Breast epithelium (tissue), 4 donors: ENCODE data around the gene NETO2. TPM values are rescaled to one million over a fixed set of nuclear protein-coding genes. Genes with fewer than 3 reads are reported as not detected.
"Not testable (repeated sequence)": the region's sequence is repeated elsewhere in the genome, so short reads cannot be mapped to it uniquely, and the experiment has no call there.

ENCODE experiments used
- DNase-seq, 2 donors: peaks; one replicate each; pipeline ENCODE4 v3.0.0-alpha.2; 2019; ENCODE audit warnings: low spot score in 2 of 2
- H3K27ac ChIP-seq, 2 donors: fragments of 200-600 bp; sonication (generic) in 1 of 2; one replicate each; pipeline ENCODE4 v1.5.1; 2016 to 2019; ENCODE audit warnings: mild to moderate bottlenecking in 1 of 2
- H3K27me3 ChIP-seq, 2 donors: fragments of 200-600 bp; sonication (generic) in 1 of 2; one replicate each; pipeline versions ENCODE4 v1.5.1 to v1.6.0; 2017 to 2019; ENCODE audit warnings: control low read depth in 1 of 2, mild to moderate bottlenecking in 1 of 2
- H3K36me3 ChIP-seq: fragments of 200-600 bp; one replicate; pipeline ENCODE4 v1.5.1; 2019
- H3K4me1 ChIP-seq, 2 donors: fragments of 200-600 bp; sonication (generic); one replicate each; pipeline ENCODE4 v1.5.1; 2016 to 2019; ENCODE audit warnings: control low read depth in 1 of 2
- H3K4me3 ChIP-seq, 3 donors: fragments of 200-600 bp; sonication (generic); 1 replicate in 2 of 3; 2 replicates in 1 of 3; pipeline ENCODE4 v1.5.1; 2016 to 2019; ENCODE audit warnings: mild to moderate bottlenecking in 3 of 3, moderate library complexity in 2 of 3
- H3K9me3 ChIP-seq, 2 donors: fragments of 200-600 bp; sonication (generic) in 1 of 2; one replicate each; pipeline ENCODE4 v1.5.1; 2016 to 2019; ENCODE audit warnings: control low read depth in 1 of 2
- POLR2A ChIP-seq: fragments of 450-650 bp; IDR thresholded peaks from one replicate; pipeline ENCODE4 v1.6.1; 2016; ENCODE audit warnings: antibody characterized with exemption, mild to moderate bottlenecking, moderate library complexity
- POLR2AphosphoS5 ChIP-seq, 3 donors: sonication (generic); formaldehyde crosslinking; IDR thresholded peaks; one replicate each; pipeline ENCODE4 v1.6.1; 2017; ENCODE audit warnings: antibody characterized with exemption in 3 of 3
- intact Hi-C: fragments of 100-400 bp; cut with DNase I; formaldehyde crosslinking; loops from one replicate; pipeline ENCODE4 v1.15.1; 2023; ENCODE audit warnings: low total_unique reads
- total RNA-seq, 3 donors: library from RNA; depleted of rRNA; stranded (reverse); fragments of >200 nt; gene quantifications; one replicate each; pipeline ENCODE4 v1.1.0, GENCODE V29; 2016
- TF ChIP-seq, protein P1 (sequence below), 3 donors: fragments of 450-650 bp; IDR thresholded peaks; one replicate each; pipeline ENCODE4 v1.5.1; 2016 to 2017; ENCODE audit warnings: antibody characterized with exemption in 3 of 3, mild to moderate bottlenecking in 3 of 3, moderate library complexity in 3 of 3

The NETO2 gene
- total RNA-seq, 3 donors from 2014 or later, result 1.4 to 16.7 (median 5.9) TPM

DNA sequence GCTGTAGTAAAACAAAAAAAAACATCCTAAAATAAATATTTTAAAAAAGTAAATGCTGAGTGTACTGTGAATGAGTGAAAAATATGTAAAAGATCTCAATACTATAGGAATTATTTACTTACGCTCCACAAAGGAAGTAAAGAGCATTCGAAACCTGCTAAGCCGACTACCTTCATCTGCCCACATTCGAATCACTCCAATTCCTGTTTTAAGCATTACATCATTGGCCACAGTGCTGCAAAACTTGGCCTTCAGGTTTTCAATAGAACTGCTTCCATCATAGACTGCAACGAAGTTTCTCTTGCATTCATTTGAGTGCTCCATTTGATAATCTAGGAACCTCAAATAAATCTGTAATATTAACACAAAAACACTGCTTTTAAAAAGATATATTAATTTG, 34.4 kb downstream of the NETO2 start:
- Histone ChIP-seq H3K27me3 (no peaks in the 10 kb centered on the region), H3K36me3 (no peaks in the 10 kb centered on the region), H3K27ac (no peak overlapping the region), H3K9me3 (no peaks in the 10 kb centered on the region), H3K4me3 (no peak overlapping the region), H3K4me1 (no peaks in the 10 kb centered on the region)
- DNase-seq, result no peak
- no peak for TF ChIP-seq POLR2AphosphoS5 (IDR thresholded peaks at IDR 0.05)
- TF ChIP-seq POLR2A, result no peak
- TF ChIP-seq, protein P1, sequence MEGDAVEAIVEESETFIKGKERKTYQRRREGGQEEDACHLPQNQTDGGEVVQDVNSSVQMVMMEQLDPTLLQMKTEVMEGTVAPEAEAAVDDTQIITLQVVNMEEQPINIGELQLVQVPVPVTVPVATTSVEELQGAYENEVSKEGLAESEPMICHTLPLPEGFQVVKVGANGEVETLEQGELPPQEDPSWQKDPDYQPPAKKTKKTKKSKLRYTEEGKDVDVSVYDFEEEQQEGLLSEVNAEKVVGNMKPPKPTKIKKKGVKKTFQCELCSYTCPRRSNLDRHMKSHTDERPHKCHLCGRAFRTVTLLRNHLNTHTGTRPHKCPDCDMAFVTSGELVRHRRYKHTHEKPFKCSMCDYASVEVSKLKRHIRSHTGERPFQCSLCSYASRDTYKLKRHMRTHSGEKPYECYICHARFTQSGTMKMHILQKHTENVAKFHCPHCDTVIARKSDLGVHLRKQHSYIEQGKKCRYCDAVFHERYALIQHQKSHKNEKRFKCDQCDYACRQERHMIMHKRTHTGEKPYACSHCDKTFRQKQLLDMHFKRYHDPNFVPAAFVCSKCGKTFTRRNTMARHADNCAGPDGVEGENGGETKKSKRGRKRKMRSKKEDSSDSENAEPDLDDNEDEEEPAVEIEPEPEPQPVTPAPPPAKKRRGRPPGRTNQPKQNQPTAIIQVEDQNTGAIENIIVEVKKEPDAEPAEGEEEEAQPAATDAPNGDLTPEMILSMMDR (IDR thresholded peaks at IDR 0.05), result no peak
- intact Hi-C loops, result no loop called here

DNA sequence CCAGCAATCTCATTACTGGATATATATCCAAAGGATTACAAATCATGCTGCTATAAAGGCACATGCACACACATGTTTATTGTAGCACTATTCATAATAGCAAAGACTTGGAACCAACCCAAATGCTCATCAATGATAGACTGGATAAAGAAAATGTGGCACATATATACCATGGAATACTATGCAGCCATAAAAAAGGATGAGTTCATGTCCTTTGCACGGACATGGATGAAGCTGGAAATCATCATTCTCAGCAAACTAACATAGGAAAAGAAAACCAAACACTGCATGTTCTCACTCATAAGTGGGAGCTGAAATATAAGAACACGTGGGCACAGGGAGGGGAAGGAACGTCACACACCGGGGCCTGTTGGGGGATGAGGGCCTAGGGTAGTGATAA, 40.8 kb downstream of the NETO2 start:
- H3K9me3 ChIP-seq, H3K4me3 ChIP-seq, H3K27me3 ChIP-seq, H3K36me3 ChIP-seq, H3K4me1 ChIP-seq, intact Hi-C loops, H3K27ac ChIP-seq, DNase-seq: not testable (repeated sequence)

DNA sequence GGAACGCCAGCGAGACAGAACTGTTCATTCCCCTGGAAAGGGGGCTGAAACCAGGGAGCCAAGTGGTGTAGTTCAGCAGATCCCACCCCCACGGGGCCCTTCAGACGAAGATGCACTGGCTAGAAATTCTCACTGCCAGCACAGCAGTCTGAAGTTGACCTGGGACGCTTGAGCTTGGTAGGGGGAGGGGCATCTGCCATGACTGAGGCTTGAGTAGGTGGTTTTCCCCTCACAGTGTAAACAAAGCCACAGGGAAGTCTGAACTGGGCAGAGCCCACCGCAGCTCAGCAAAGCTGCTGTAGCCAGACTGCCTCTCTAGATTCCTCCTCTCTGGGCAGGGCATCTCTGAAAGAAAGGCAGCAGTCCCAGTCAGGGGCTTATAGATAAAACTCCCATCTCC, 46.6 kb downstream of the NETO2 start:
- H3K36me3 ChIP-seq, H3K9me3 ChIP-seq, H3K4me1 ChIP-seq, H3K4me3 ChIP-seq, intact Hi-C loops, H3K27ac ChIP-seq, H3K27me3 ChIP-seq, DNase-seq: not testable (repeated sequence)

DNA sequence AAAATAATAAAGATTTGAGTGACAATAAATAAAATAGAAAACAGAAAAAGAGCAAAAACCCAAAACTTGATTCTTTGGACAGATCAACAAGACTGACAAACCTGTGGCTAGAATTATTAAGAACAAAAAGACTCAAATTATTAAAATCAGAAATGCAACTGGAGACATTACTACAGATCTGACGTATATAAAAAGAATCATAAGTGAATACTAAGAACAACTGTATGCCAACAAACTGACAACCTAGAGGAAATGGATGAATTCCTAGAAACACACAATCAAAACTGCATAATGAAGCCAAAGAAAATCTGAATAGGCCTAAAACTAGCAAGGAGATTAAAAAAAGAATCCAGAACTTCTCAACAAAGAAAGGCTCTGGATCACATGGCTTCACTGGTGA, 47.4 kb downstream of the NETO2 start:
- no peak for TF ChIP-seq POLR2AphosphoS5 (IDR thresholded peaks at IDR 0.05)
- TF ChIP-seq, protein P1 (IDR thresholded peaks at IDR 0.05), result no peak
- TF ChIP-seq POLR2A, result no peak
- Histone ChIP-seq H3K4me3 (no peak overlapping the region), H3K27me3 (no peaks in the 10 kb centered on the region), H3K4me1 (no peaks in the 10 kb centered on the region), H3K36me3 (no peaks in the 10 kb centered on the region), H3K9me3 (no peaks in the 10 kb centered on the region), H3K27ac (no peak overlapping the region)
- intact Hi-C loops, result no loop called here
- DNase-seq, result no peak

DNA sequence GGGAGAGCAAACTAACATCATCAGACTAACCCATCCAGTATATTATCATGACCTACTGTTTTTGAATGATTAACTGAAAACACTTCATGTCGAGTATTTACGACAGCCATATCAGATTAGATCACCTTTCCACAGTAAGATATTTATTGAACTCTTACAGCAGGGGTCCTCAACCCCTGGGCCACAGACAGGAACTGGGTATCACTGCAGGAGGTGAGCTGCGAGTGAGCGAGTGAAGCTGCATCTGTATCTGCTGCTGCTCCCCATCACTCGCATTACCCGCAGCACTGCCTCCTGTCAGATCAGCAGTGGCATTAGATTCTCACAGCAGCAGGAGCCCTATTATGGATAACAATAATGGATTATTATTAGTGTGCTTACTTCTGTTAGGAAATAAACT, 59.5 kb downstream of the NETO2 start:
- Histone ChIP-seq H3K36me3 (no peaks in the 10 kb centered on the region), H3K4me3 (no peak overlapping the region), H3K27ac (no peak overlapping the region), H3K27me3 (no peaks in the 10 kb centered on the region), H3K9me3 (no peaks in the 10 kb centered on the region), H3K4me1 (no peaks in the 10 kb centered on the region)
- intact Hi-C loops, result no loop called here
- DNase-seq, result no peak
- TF ChIP-seq POLR2A, result no peak
- no peak for TF ChIP-seq POLR2AphosphoS5 (IDR thresholded peaks at IDR 0.05)
- TF ChIP-seq, protein P1 (IDR thresholded peaks at IDR 0.05), result no peak

DNA sequence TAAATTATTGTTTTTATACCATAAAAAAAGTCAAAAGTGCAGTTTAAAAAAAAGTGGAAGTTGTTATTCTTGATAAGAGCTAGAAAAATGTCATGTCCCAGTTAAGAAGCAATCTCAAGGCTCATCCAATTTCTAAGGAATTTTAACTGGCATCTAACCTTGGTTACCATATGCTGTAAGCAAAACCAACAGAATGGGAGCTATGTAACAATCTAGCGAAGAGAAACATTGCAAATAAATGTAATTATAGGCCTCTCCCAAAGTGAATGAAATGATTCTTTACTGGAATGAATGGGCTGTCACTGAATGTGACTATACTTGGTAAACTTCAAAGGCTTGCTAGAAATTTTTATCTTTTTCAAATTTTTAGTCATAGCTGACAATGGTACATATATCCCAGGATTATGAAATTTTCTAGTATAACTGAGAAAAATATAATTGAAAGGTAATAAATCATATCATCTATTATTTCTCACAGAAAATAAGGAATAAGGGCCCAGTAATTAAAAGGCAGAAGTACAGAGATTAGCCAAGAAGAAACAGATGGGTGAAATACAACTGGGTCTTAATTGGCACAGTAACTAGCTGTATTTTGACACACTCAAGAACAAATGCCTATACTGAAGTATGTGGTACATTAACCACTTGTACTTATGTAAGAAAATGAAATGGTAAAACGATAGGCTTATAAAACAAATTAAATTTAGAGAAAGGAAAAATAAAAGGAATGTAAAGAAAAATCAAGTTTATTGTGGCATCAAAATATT, 61.5 kb downstream of the NETO2 start:
- Histone ChIP-seq H3K27ac (no peak overlapping the region), H3K9me3 (no peaks in the 10 kb centered on the region), H3K4me1 (no peaks in the 10 kb centered on the region), H3K4me3 (no peak overlapping the region), H3K36me3 (no peaks in the 10 kb centered on the region), H3K27me3 (no peaks in the 10 kb centered on the region)
- no peak for DNase-seq
- intact Hi-C loops, result no loop called here
- TF ChIP-seq POLR2A, result no peak
- TF ChIP-seq POLR2AphosphoS5 (IDR thresholded peaks at IDR 0.05), result no peak
- TF ChIP-seq, protein P1 (IDR thresholded peaks at IDR 0.05), result no peak
